Sigmoid colon (tissue), 4 donors: ENCODE results near the gene DNPEP.

ENCODE experiments used
- EP300 ChIP-seq, 4 donors: sonication (generic); formaldehyde crosslinking; IDR thresholded peaks; one replicate each; pipeline ENCODE4 v1.6.1; 2017; ENCODE audit warnings: antibody characterized with exemption in 4 of 4
- TF ChIP-seq, protein P1 (sequence below), 4 experiments: fragments of 450-650 bp in 3 of 4; fragments of 200-600 bp in 1 of 4; IDR thresholded peaks; one replicate each; pipeline ENCODE4 v1.5.1; 2016 to 2019; ENCODE audit warnings: antibody characterized with exemption in 4 of 4, mild to moderate bottlenecking in 3 of 4, moderate library complexity in 2 of 4

DNA sequence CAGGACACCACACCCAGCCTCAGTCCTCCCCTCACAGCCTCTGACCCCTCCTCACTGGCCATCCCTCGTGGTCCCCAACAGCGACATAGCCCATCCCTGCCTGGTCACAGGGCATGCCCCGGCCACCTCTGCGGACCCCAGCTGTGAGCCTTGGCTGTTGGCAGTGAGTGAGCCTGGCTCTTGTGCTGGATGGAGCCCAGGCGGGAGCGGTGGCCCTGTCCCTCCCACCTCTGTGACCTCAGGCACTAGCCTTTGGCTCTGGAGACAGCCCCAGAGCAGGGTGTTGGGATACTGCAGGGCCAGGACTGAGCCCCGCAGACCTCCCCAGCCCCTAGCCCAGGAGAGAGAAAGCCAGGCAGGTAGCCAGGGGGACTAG, 38.3 kb upstream of the DNPEP start:
- TF ChIP-seq, protein P1, sequence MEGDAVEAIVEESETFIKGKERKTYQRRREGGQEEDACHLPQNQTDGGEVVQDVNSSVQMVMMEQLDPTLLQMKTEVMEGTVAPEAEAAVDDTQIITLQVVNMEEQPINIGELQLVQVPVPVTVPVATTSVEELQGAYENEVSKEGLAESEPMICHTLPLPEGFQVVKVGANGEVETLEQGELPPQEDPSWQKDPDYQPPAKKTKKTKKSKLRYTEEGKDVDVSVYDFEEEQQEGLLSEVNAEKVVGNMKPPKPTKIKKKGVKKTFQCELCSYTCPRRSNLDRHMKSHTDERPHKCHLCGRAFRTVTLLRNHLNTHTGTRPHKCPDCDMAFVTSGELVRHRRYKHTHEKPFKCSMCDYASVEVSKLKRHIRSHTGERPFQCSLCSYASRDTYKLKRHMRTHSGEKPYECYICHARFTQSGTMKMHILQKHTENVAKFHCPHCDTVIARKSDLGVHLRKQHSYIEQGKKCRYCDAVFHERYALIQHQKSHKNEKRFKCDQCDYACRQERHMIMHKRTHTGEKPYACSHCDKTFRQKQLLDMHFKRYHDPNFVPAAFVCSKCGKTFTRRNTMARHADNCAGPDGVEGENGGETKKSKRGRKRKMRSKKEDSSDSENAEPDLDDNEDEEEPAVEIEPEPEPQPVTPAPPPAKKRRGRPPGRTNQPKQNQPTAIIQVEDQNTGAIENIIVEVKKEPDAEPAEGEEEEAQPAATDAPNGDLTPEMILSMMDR (IDR thresholded peaks at IDR 0.05) = no peak
- no peak for TF ChIP-seq EP300 (IDR thresholded peaks at IDR 0.05)
